IMR-90 (cell line): ENCODE measurements around the gene DUSP6. TPM values are rescaled to one million over a fixed set of nuclear protein-coding genes. Genes with fewer than 3 reads are reported as not detected.

ENCODE experiments used
- ATAC-seq: fragments of 200-7000 bp; cut with Tn5 transposase; 2 replicates; pipeline ENCODE4 v1.9.1; 2020; ENCODE audit warnings: low read depth, mild to moderate bottlenecking, moderate library complexity
- BruUV-seq: library from RNA; stranded (reverse); fragments of 400-500 nt; replicated peaks from 2 replicates; lab custom pipeline; 2021; lab: Mats Ljungman, UMichigan
- CTCF ChIA-PET: fragments of 300-600 bp; formaldehyde crosslinking; extraction: SDS; loops from one replicate; lab custom pipeline; 2021; ENCODE audit warnings: antibody characterized with exemption; lab: Yijun Ruan, JAX
- POLR2A ChIA-PET: fragments of 300-600 bp; sonication (Branson Sonifier 250); formaldehyde crosslinking; loops from one replicate; lab custom pipeline; 2022; ENCODE audit warnings: antibody characterized with exemption; ENCODE audit not compliant: unreplicated experiment; lab: Charles Lee
- DNase-seq: peaks from one replicate; pipeline ENCODE4 v3.0.0; 2013
- H2AFZ ChIP-seq: replicated peaks from 2 replicates; pipeline ENCODE3; 2013; ENCODE audit warnings: low read length, mild to moderate bottlenecking; ENCODE audit not compliant: poor library complexity
- H2AK5ac ChIP-seq: 2 replicates; pipeline ENCODE4 v1.6.1; 2013; ENCODE audit warnings: low read depth, low read length, inconsistent platforms
- H2AK9ac ChIP-seq: replicated peaks from 2 replicates; pipeline ENCODE3; 2013; ENCODE audit warnings: mild to moderate bottlenecking, low read depth, low read length, moderate library complexity; ENCODE audit not compliant: poor library complexity
- H2BK120ac ChIP-seq: 2 replicates; pipeline ENCODE4 v1.6.1; 2013; ENCODE audit warnings: low read depth, low read length, inconsistent platforms
- H2BK15ac ChIP-seq: 3 replicates; pipeline ENCODE4 v1.6.1; 2013; ENCODE audit warnings: low read depth, low read length, inconsistent platforms
- H2BK20ac ChIP-seq: 2 replicates; pipeline ENCODE4 v1.6.1; 2013; ENCODE audit warnings: low read depth, mild to moderate bottlenecking, inconsistent platforms, low read length, moderate library complexity
- H2BK5ac ChIP-seq: 2 replicates; pipeline ENCODE4 v1.6.1; 2013; ENCODE audit warnings: mild to moderate bottlenecking, low read depth, low read length, inconsistent platforms; ENCODE audit not compliant: poor library complexity, severe bottlenecking
- H3K14ac ChIP-seq: replicated peaks from 2 replicates; pipeline ENCODE4 v1.6.1; 2013; ENCODE audit warnings: low read depth, low read length, inconsistent platforms
- H3K18ac ChIP-seq: 2 replicates; pipeline ENCODE4 v1.6.1; 2013; ENCODE audit warnings: low read depth, low read length, control low read depth
- H3K23ac ChIP-seq: 2 replicates; pipeline ENCODE4 v1.6.1; 2013; ENCODE audit warnings: low read depth, low read length, inconsistent platforms
- H3K27ac ChIP-seq: 2 replicates; pipeline ENCODE4 v1.5.1; 2013; ENCODE audit warnings: mild to moderate bottlenecking, control low read depth, low read length; ENCODE audit not compliant: insufficient read depth
- H3K27me3 ChIP-seq: 2 replicates; pipeline ENCODE4 v1.6.1; 2013; ENCODE audit warnings: low read length; ENCODE audit not compliant: control insufficient read depth, insufficient read depth
- H3K36me3 ChIP-seq: 2 replicates; pipeline ENCODE4 v1.6.1; 2013; ENCODE audit warnings: low read length, mixed read lengths; ENCODE audit not compliant: control insufficient read depth, insufficient read depth
- H3K4ac ChIP-seq: 2 replicates; pipeline ENCODE4 v1.6.1; 2013; ENCODE audit warnings: low read depth, low read length, inconsistent platforms
- H3K4me1 ChIP-seq: 2 replicates; pipeline ENCODE4 v1.6.1; 2013; ENCODE audit warnings: low read length, mixed read lengths; ENCODE audit not compliant: control insufficient read depth, insufficient read depth
- H3K4me2 ChIP-seq: 2 replicates; pipeline ENCODE4 v1.6.1; 2013; ENCODE audit warnings: low read depth, mild to moderate bottlenecking, control low read depth, low read length, moderate library complexity
- H3K4me3 ChIP-seq: 2 replicates; pipeline ENCODE4 v1.5.1; 2013; ENCODE audit warnings: low read depth, mild to moderate bottlenecking, control low read depth, low read length, moderate library complexity; ENCODE audit not compliant: insufficient read depth
- H3K56ac ChIP-seq: 2 replicates; pipeline ENCODE4 v1.6.1; 2013; ENCODE audit warnings: low read length, inconsistent platforms; ENCODE audit not compliant: insufficient read depth; ENCODE audit errors: extremely low read depth
- H3K79me1 ChIP-seq, 2 experiments: 2 replicates each; pipeline ENCODE4 v1.6.1; 2013; ENCODE audit warnings: low read length in 2 of 2, inconsistent platforms in 1 of 2, low read depth in 1 of 2
- H3K9ac ChIP-seq: 2 replicates; pipeline ENCODE4 v1.6.1; 2013; ENCODE audit warnings: low read depth, low read length, control low read depth
- H3K9me1 ChIP-seq: 2 replicates; pipeline ENCODE4 v1.6.1; 2013; ENCODE audit warnings: low read length, inconsistent platforms; ENCODE audit not compliant: insufficient read depth
- H3K9me3 ChIP-seq: 2 replicates; pipeline ENCODE4 v1.6.1; 2013; ENCODE audit warnings: low read length; ENCODE audit not compliant: control insufficient read depth, insufficient read depth
- H4K20me1 ChIP-seq: 2 replicates; pipeline ENCODE4 v1.6.1; 2013; ENCODE audit warnings: low read length, inconsistent platforms; ENCODE audit not compliant: insufficient read depth
- H4K5ac ChIP-seq: 2 replicates; pipeline ENCODE4 v1.6.1; 2013; ENCODE audit warnings: mild to moderate bottlenecking, low read depth, low read length, control low read depth
- H4K8ac ChIP-seq, 2 experiments: 2 replicates each; pipeline ENCODE4 v1.6.1; 2013; ENCODE audit warnings: low read depth in 2 of 2, low read length in 2 of 2, control low read depth in 1 of 2, inconsistent platforms in 1 of 2
- H4K91ac ChIP-seq: 2 replicates; pipeline ENCODE4 v1.6.1; 2013; ENCODE audit warnings: low read depth, low read length, inconsistent platforms; ENCODE audit not compliant: insufficient read depth
- BHLHE40 ChIP-seq: fragments of 150-350 bp; IDR thresholded peaks from 2 replicates; pipeline ENCODE4 v1.6.1; 2016; ENCODE audit warnings: mild to moderate bottlenecking, low read depth, low read length
- CEBPB ChIP-seq: IDR thresholded peaks from 2 replicates; pipeline ENCODE4 v1.6.1; 2012; ENCODE audit warnings: low read depth, low read length, improper control_type of control experiment
- CHD1 ChIP-seq: IDR thresholded peaks from 2 replicates; pipeline ENCODE4 v1.6.1; 2012; ENCODE audit warnings: low read depth, low read length, improper control_type of control experiment
- FOS ChIP-seq: fragments of 150-350 bp; IDR thresholded peaks from 2 replicates; pipeline ENCODE4 v1.6.1; 2016; ENCODE audit warnings: low read depth, low read length
- MAFK ChIP-seq: IDR thresholded peaks from 2 replicates; pipeline ENCODE4 v1.6.1; 2012; ENCODE audit warnings: low read depth, low read length, improper control_type of control experiment
- MAZ ChIP-seq: IDR thresholded peaks from 2 replicates; pipeline ENCODE4 v1.6.1; 2012; ENCODE audit warnings: low read depth, mild to moderate bottlenecking, low read length, improper control_type of control experiment, moderate library complexity, borderline replicate concordance
- MXI1 ChIP-seq: IDR thresholded peaks from 2 replicates; pipeline ENCODE4 v1.6.1; 2012; ENCODE audit warnings: low read depth, mild to moderate bottlenecking, low read length, moderate library complexity, borderline replicate concordance
- NFE2L2 ChIP-seq: fragments of 150-350 bp; IDR thresholded peaks from 2 replicates; pipeline ENCODE4 v1.6.1; 2016; ENCODE audit warnings: low read depth, mild to moderate bottlenecking, low read length
- POLR2A ChIP-seq: IDR thresholded peaks from 2 replicates; pipeline ENCODE4 v1.6.1; 2012; ENCODE audit warnings: mild to moderate bottlenecking, low read depth, low read length
- RAD21 ChIP-seq: IDR thresholded peaks from 2 replicates; pipeline ENCODE4 v1.6.1; 2012; ENCODE audit warnings: low read length, improper control_type of control experiment
- RCOR1 ChIP-seq: IDR thresholded peaks from 2 replicates; pipeline ENCODE4 v1.6.1; 2012; ENCODE audit warnings: mild to moderate bottlenecking, low read length, improper control_type of control experiment; ENCODE audit not compliant: insufficient replicate concordance
- RFX5 ChIP-seq: IDR thresholded peaks from 2 replicates; pipeline ENCODE4 v1.8.0; 2012; ENCODE audit warnings: low read depth, mild to moderate bottlenecking, low read length, moderate library complexity
- SMC3 ChIP-seq: fragments of 150-350 bp; IDR thresholded peaks from 2 replicates; pipeline ENCODE4 v1.6.1; 2016; ENCODE audit warnings: low read depth, mild to moderate bottlenecking, antibody characterized with exemption, low read length, moderate library complexity
- WGBS, 2 experiments: methylation state at CpG; one replicate each; pipeline versions ENCODE4 v1.1.5 to v1.1.7; 2013; ENCODE audit warnings: missing lambda C conversion rate in 2 of 2; ENCODE audit not compliant: insufficient read length in 1 of 2; ENCODE audit errors: extremely low coverage in 2 of 2; 5-methylcytosine and 5-hydroxymethylcytosine counted together
- dilution Hi-C: fragments of 300-500 bp; cut with HindIII; formaldehyde crosslinking; loops from one replicate; pipeline ENCODE4 v1.14.3; 2018; ENCODE audit warnings: low sequenced_read_pairs; ENCODE audit not compliant: unreplicated experiment
- in situ Hi-C: fragments of 300-500 bp; cut with MboI; formaldehyde crosslinking; loops from 3 replicates; pipeline ENCODE4 v1.14.3; 2019; ENCODE audit warnings: low sequenced_read_pairs, inconsistent platforms, mixed read lengths
- intact Hi-C: fragments of 100-400 bp; cut with micrococcal nuclease; formaldehyde crosslinking; loops from 2 replicates; pipeline ENCODE4 v1.10.0; 2022
- polyA plus RNA-seq, 3 experiments: library from polyadenylated mRNA; depleted of rRNA; stranded (reverse); fragments of >200 nt; gene quantifications; 2 replicates each; pipeline ENCODE4 v1.2.3, GENCODE V29; 2012; ENCODE audit warnings: low replicate concordance in 1 of 3
- total RNA-seq: library from RNA; depleted of rRNA; stranded (reverse); fragments of >200 nt; gene quantifications from 2 replicates; pipeline ENCODE4 v1.2.3, GENCODE V29; 2012
- TF ChIP-seq, protein P1 (sequence below): conservative IDR thresholded peaks from 2 replicates; pipeline ENCODE4 v1.5.1; 2012; ENCODE audit warnings: mild to moderate bottlenecking, low read depth, low read length, improper control_type of control experiment
- TF ChIP-seq, protein P2 (sequence below): fragments of 150-350 bp; IDR thresholded peaks from 2 replicates; pipeline ENCODE4 v1.6.1; 2016; ENCODE audit warnings: low read depth, mild to moderate bottlenecking, low read length, moderate library complexity, borderline replicate concordance

DUSP6 gene
- total and polyA plus RNA-seq, 2 of the 4 experiments (the other 2 are of a cell fraction), result 38.5 to 70.1 TPM

DNA sequence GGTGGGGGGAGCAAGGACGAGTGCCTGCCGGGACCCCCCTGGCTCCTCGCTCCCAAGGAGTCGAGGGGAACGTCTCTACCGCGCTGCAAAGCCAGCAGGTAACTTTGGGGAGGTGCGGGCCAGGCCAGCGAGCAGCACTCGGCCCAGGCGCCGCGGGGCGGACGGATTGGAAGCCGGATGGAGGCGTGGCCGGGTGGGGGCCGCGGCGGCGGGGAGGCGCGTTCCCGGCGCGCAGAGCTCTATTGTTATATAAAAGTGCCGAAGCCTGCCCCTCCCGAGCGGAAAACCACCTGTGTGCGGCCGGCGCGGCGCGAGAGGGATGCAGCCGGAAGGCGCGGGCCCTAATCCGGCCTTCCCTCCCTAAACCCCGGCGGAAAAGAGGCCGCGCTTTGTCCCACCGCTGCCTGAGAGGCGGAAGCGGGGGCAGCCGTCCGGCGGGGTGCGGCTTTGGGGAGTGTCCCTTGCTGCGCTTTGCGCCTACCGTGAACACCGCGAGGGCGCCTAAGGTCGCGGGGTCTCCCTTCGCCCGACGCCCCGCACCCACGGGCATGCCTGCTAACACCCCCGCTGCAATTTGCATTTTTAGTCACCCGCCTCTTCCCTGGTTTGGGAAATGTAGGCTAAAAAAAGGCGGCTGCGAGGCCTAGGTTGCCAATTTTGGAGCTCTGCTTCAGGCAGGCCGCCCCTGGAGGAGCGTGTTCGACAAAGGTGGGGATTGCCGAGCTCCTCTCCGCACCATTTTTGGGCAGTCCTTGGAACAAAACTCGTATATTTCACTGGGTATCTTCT, 1.7 kb upstream of the DUSP6 start:
- Histone ChIP-seq H3K27me3 (no peaks in the 10 kb centered on the region), H3K4me2 (peak overlapping the region; percentile 95), H3K9me3 (no peaks in the 10 kb centered on the region), H3K23ac (peak overlapping the region; percentile 97), H2BK20ac (peak overlapping the region; percentile 58), H3K79me1 (peaks cover 27 to 63% of the 10 kb centered on the region in 2 experiments), H3K9ac (peak overlapping the region; percentile 90), H4K5ac (peak overlapping the region; percentile 87), H3K4ac (peak overlapping the region; percentile 97), H3K4me3 (peak overlapping the region; percentile 75), H2BK5ac (peak overlapping the region; percentile 71), H3K4me1 (peaks cover 5% of the 10 kb centered on the region; the same call in 1 of the 2 replicates), H4K8ac (peak overlapping the region; percentile 85 to 88), H3K27ac (peak overlapping the region; percentile 84), H3K56ac (peak overlapping the region; percentile 96), H3K9me1 (peaks cover 17% of the 10 kb centered on the region), H4K91ac (peak overlapping the region; percentile 94), H3K14ac (peak overlapping the region; percentile 91), H2BK15ac (peak overlapping the region; percentile 82; the same call in 2 of the 3 replicates), H2AK5ac (peak overlapping the region; percentile 92), H4K20me1 (peaks cover 25% of the 10 kb centered on the region), H3K36me3 (peaks cover 5% of the 10 kb centered on the region), H2BK120ac (peak overlapping the region; percentile 97), H2AK9ac (peak overlapping the region; percentile 98), H3K18ac (peak overlapping the region; percentile 87), H2AFZ (peak overlapping the region; percentile 93)
- WGBS, 2 experiments, result 1% methylated on average over 28 of the region's 74 CpGs; no CpG with 5 or more reads in 1 of the 2 experiments
- CTCF ChIA-PET, result interaction anchor here (0.7 to 2.9 kb wide), 2 partner anchors 29 to 107 kb away, joined by 3 to 12 read pairs; no protein-coding TSS in a partner anchor
- BruUV-seq, result no TSS peak
- intact Hi-C loops, result loop anchor here (2.0 to 5.0 kb wide), 4 partner anchors 63 to 287 kb away; partner anchors contain the start of gene GALNT4
- dilution Hi-C loops, result no loop called here
- POLR2A ChIA-PET, result interaction anchor here (0.6 to 5.3 kb wide), 9 partner anchors 20 to 372 kb away, joined by 3 to 54 read pairs (median 3); no protein-coding TSS in a partner anchor
- peak; percentile 13 for ATAC-seq
- DNase-seq, result peak; percentile 63
- in situ Hi-C loops, result loop anchor here (10.0 kb wide), 1 partner anchor 171 kb away; the partner anchor contains the start of genes GALNT4 and POC1B
- TF ChIP-seq, protein P1, sequence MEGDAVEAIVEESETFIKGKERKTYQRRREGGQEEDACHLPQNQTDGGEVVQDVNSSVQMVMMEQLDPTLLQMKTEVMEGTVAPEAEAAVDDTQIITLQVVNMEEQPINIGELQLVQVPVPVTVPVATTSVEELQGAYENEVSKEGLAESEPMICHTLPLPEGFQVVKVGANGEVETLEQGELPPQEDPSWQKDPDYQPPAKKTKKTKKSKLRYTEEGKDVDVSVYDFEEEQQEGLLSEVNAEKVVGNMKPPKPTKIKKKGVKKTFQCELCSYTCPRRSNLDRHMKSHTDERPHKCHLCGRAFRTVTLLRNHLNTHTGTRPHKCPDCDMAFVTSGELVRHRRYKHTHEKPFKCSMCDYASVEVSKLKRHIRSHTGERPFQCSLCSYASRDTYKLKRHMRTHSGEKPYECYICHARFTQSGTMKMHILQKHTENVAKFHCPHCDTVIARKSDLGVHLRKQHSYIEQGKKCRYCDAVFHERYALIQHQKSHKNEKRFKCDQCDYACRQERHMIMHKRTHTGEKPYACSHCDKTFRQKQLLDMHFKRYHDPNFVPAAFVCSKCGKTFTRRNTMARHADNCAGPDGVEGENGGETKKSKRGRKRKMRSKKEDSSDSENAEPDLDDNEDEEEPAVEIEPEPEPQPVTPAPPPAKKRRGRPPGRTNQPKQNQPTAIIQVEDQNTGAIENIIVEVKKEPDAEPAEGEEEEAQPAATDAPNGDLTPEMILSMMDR, result no peak
- TF ChIP-seq, protein P2, sequence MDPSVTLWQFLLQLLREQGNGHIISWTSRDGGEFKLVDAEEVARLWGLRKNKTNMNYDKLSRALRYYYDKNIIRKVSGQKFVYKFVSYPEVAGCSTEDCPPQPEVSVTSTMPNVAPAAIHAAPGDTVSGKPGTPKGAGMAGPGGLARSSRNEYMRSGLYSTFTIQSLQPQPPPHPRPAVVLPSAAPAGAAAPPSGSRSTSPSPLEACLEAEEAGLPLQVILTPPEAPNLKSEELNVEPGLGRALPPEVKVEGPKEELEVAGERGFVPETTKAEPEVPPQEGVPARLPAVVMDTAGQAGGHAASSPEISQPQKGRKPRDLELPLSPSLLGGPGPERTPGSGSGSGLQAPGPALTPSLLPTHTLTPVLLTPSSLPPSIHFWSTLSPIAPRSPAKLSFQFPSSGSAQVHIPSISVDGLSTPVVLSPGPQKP, result no peak
- TF ChIP-seq FOS, result no peak
- TF ChIP-seq RFX5, result no peak
- no peak for TF ChIP-seq SMC3
- peak; percentile 38; the same call in 1 of the 2 replicates for TF ChIP-seq MAZ
- TF ChIP-seq CEBPB, result no peak
- no peak for TF ChIP-seq RAD21
- peak; percentile 11 for TF ChIP-seq RCOR1
- TF ChIP-seq POLR2A, result peak; percentile 43; the same call in 1 of the 2 replicates
- TF ChIP-seq NFE2L2, result no peak
- TF ChIP-seq MXI1, result no peak
- no peak for TF ChIP-seq MAFK
- no peak for TF ChIP-seq CHD1
- TF ChIP-seq BHLHE40, result 0 out of 2 replicates have a peak, but pooled peaks have one; percentile 3
